Liver (tissue), 3 donors: Measurements from ENCODE around the gene ZBTB18.

ENCODE experiments used
- ATF3 ChIP-seq: IDR thresholded peaks from 2 replicates; pipeline ENCODE4 v1.6.1; 2016; ENCODE audit warnings: antibody characterized with exemption
- CTCF ChIP-seq: fragments of 150-350 bp; IDR thresholded peaks from 2 replicates; pipeline ENCODE4 v1.5.1; 2017; ENCODE audit warnings: improper control_type of control experiment, low read depth, low read length; ENCODE audit not compliant: missing input control
- FOXA1 ChIP-seq: IDR thresholded peaks from 2 replicates; pipeline ENCODE4 v1.6.1; 2016; ENCODE audit warnings: antibody characterized with exemption
- MAX ChIP-seq: IDR thresholded peaks from 2 replicates; pipeline ENCODE4 v1.6.1; 2016; ENCODE audit warnings: antibody characterized with exemption
- REST ChIP-seq: IDR thresholded peaks from 2 replicates; pipeline ENCODE4 v1.6.1; 2016; ENCODE audit warnings: antibody characterized with exemption, mild to moderate bottlenecking
- SP1 ChIP-seq: IDR thresholded peaks from 2 replicates; pipeline ENCODE4 v1.6.1; 2018; ENCODE audit warnings: antibody characterized with exemption, mild to moderate bottlenecking
- TAF1 ChIP-seq: conservative IDR thresholded peaks from 2 replicates; pipeline ENCODE4 v1.6.1; 2016; ENCODE audit warnings: antibody characterized with exemption, mild to moderate bottlenecking
- YY1 ChIP-seq: IDR thresholded peaks from 2 replicates; pipeline ENCODE4 v1.6.1; 2016; ENCODE audit warnings: antibody characterized with exemption, mild to moderate bottlenecking
- ZBTB33 ChIP-seq: IDR thresholded peaks from 2 replicates; pipeline ENCODE4 v1.6.1; 2016; ENCODE audit warnings: antibody characterized with exemption
- donor health status: healthy.
- donor health status: healthy.

- TF ChIP-seq ATF3 (no peak), TAF1 (no peak), FOXA1 (no peak), CTCF (no peak), YY1 (no peak), MAX (no peak), SP1 (no peak), ZBTB33 (no peak), REST (no peak)
Measured at GRCh38 chr1:244019982-244020485, 31.0 kb upstream of the ZBTB18 start.
